Measurements from ENCODE around the gene ACTR1B. TPM values are rescaled to one million over a fixed set of nuclear protein-coding genes. Genes with fewer than 3 reads are reported as not detected.

ACTR1B gene
- total RNA-seq, 2 experiments from 2014 or later, result 68.2 to 71.2 TPM

DNA sequence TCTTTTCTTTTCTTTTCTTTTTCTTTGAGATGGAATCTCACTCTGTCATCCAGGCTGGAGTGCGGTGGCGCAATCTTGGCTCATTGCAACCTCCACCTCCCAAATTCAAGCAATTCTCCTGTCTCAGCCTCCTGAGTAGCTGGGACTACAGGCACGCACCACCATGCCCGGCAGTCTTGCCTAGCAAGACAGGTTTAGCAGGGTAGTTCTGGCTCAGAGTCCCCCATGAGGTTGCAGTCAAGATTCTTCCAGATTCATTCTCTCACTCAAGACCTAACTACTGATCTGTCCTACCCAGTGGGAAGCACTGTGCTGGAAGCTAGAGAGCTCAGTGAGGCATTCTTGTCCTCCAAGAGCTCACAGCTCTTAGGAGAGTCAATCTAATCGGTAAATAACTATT lies 31.9 kb upstream of the ACTR1B start:
- TF ChIP-seq, protein P1, sequence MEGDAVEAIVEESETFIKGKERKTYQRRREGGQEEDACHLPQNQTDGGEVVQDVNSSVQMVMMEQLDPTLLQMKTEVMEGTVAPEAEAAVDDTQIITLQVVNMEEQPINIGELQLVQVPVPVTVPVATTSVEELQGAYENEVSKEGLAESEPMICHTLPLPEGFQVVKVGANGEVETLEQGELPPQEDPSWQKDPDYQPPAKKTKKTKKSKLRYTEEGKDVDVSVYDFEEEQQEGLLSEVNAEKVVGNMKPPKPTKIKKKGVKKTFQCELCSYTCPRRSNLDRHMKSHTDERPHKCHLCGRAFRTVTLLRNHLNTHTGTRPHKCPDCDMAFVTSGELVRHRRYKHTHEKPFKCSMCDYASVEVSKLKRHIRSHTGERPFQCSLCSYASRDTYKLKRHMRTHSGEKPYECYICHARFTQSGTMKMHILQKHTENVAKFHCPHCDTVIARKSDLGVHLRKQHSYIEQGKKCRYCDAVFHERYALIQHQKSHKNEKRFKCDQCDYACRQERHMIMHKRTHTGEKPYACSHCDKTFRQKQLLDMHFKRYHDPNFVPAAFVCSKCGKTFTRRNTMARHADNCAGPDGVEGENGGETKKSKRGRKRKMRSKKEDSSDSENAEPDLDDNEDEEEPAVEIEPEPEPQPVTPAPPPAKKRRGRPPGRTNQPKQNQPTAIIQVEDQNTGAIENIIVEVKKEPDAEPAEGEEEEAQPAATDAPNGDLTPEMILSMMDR (conservative IDR thresholded peaks at IDR 0.05; ENCODE audit: low read length), result no peak
- TF ChIP-seq EZH2phosphoT487 (IDR thresholded peaks at IDR 0.05; ENCODE audit: borderline replicate concordance, low read depth, low read length), result no peak
- BruUV-seq (replicated peaks), result no TSS peak
- Histone ChIP-seq H2AFZ (ENCODE audit: low read length) (no peak overlapping the region), H3K79me2 (ENCODE audit: insufficient read depth, low read depth, low read length) (no peaks in the 10 kb centered on the region), H3K9me2 (ENCODE audit: insufficient read depth, low read length) (no peaks in the 10 kb centered on the region), H3K4me2 (ENCODE audit: low read length) (no peak overlapping the region), H3K27ac (ENCODE audit: low read depth, low read length, poor library complexity, severe bottlenecking) (no peak overlapping the region), H3K9me3 (ENCODE audit: low read length) (no peaks in the 10 kb centered on the region), H4K20me1 (ENCODE audit: insufficient read depth, low read length) (no peaks in the 10 kb centered on the region), H3K4me3 (ENCODE audit: low read depth, low read length, poor library complexity, severe bottlenecking) (no peak overlapping the region), H3K4me1 (ENCODE audit: insufficient read depth, low read length, poor library complexity, severe bottlenecking) (peaks cover 13% of the 10 kb centered on the region), H3K36me3 (ENCODE audit: insufficient read depth, low read length) (no peaks in the 10 kb centered on the region)
- DNase-seq (ENCODE audit: low spot score), result no peak
- intact Hi-C loops (cut with micrococcal nuclease; ENCODE audit: unreplicated experiment), result loop anchor here (2.0 kb wide), 1 partner anchor 105 kb away; no protein-coding TSS in a partner anchor
- ChIA-PET CTCF (ENCODE audit: unreplicated experiment) (no interaction called here), POLR2A (interaction anchor here (1.2 kb wide), 1 partner anchor 23 kb away, joined by 3 read pairs; no protein-coding TSS in a partner anchor)

DNA sequence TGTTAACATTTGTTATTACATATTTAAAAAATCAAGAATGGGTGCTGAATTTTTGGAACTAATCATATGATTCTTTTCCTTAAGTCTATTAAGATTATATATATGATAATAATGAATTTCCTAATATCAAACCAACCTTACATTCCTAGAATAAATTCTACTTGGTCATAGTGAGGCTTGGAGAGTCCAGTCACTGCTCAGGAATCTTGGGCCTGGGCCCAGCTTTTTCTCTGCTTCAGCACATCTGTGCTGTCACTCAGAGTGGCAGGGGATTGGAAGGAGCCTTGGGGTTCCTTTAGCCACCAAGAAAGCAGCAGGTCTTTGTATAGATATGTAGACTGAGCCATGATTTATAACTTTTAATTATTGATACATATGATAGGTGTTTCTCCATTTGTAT lies 29.6 kb upstream of the ACTR1B start:
- intact Hi-C loops (cut with micrococcal nuclease; ENCODE audit: unreplicated experiment), result no loop called here
- Histone ChIP-seq H3K9me2 (ENCODE audit: insufficient read depth, low read length) (no peaks in the 10 kb centered on the region), H3K27ac (ENCODE audit: low read depth, low read length, poor library complexity, severe bottlenecking) (no peak overlapping the region), H2AFZ (ENCODE audit: low read length) (no peak overlapping the region), H3K4me2 (ENCODE audit: low read length) (no peak overlapping the region), H3K4me1 (ENCODE audit: insufficient read depth, low read length, poor library complexity, severe bottlenecking) (peaks cover 13% of the 10 kb centered on the region), H3K4me3 (ENCODE audit: low read depth, low read length, poor library complexity, severe bottlenecking) (no peak overlapping the region), H4K20me1 (ENCODE audit: insufficient read depth, low read length) (no peaks in the 10 kb centered on the region), H3K36me3 (ENCODE audit: insufficient read depth, low read length) (no peaks in the 10 kb centered on the region), H3K79me2 (ENCODE audit: insufficient read depth, low read depth, low read length) (no peaks in the 10 kb centered on the region), H3K9me3 (ENCODE audit: low read length) (no peaks in the 10 kb centered on the region)
- BruUV-seq (replicated peaks), result no TSS peak
- TF ChIP-seq, protein P1 (conservative IDR thresholded peaks at IDR 0.05; ENCODE audit: low read length), result no peak
- TF ChIP-seq EZH2phosphoT487 (IDR thresholded peaks at IDR 0.05; ENCODE audit: borderline replicate concordance, low read depth, low read length), result no peak
- ChIA-PET POLR2A (no interaction called here), CTCF (ENCODE audit: unreplicated experiment) (no interaction called here)
- DNase-seq (ENCODE audit: low spot score), result no peak

DNA sequence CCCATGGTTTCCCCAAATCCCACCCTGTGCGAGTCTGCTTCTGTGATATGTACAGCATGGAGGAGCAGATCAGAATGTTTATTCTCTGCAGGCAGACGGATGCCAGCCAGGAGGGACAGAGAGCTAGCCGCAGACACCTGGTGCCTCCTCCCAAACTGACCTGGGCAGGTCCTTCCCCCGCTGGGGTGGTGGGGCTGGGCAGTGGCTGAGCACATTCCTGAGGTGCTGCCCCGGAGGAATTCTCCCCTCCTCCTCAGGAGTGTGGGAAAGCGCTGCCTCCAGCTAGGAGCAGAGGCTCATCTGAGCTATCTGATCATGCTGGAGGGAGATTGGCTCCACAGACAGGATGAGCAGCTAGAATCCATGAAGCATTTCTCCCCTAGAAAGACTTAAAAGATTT lies 27.3 kb upstream of the ACTR1B start:
- BruUV-seq (replicated peaks), result no TSS peak
- H3K27ac ChIP-seq (ENCODE audit: low read depth, low read length, poor library complexity, severe bottlenecking), result no peak overlapping the region
- no peaks in the 10 kb centered on the region for H3K9me2 ChIP-seq (ENCODE audit: insufficient read depth, low read length)
- no peak overlapping the region for H2AFZ ChIP-seq (ENCODE audit: low read length)
- H3K4me1 ChIP-seq (ENCODE audit: insufficient read depth, low read length, poor library complexity, severe bottlenecking), result peaks cover 6% of the 10 kb centered on the region
- ChIA-PET CTCF (ENCODE audit: unreplicated experiment) (no interaction called here), POLR2A (no interaction called here)
- TF ChIP-seq EZH2phosphoT487 (IDR thresholded peaks at IDR 0.05; ENCODE audit: borderline replicate concordance, low read depth, low read length), result no peak
- TF ChIP-seq, protein P1 (conservative IDR thresholded peaks at IDR 0.05; ENCODE audit: low read length), result no peak
- no peaks in the 10 kb centered on the region for H3K9me3 ChIP-seq (ENCODE audit: low read length)
- no peak overlapping the region for H3K4me2 ChIP-seq (ENCODE audit: low read length)
- no peaks in the 10 kb centered on the region for H3K36me3 ChIP-seq (ENCODE audit: insufficient read depth, low read length)
- no peaks in the 10 kb centered on the region for H4K20me1 ChIP-seq (ENCODE audit: insufficient read depth, low read length)
- no peaks in the 10 kb centered on the region for H3K79me2 ChIP-seq (ENCODE audit: insufficient read depth, low read depth, low read length)
- intact Hi-C loops (cut with micrococcal nuclease; ENCODE audit: unreplicated experiment), result no loop called here
- no peak overlapping the region for H3K4me3 ChIP-seq (ENCODE audit: low read depth, low read length, poor library complexity, severe bottlenecking)
- no peak for DNase-seq (ENCODE audit: low spot score)

Measured in OCI-LY7 (cell line).